Upper lobe of left lung (tissue), 4 donors: Measurements from ENCODE around the gene DOCK6.

Source experiments
- POLR2AphosphoS5 ChIP-seq, 2 donors: sonication (generic); formaldehyde crosslinking; IDR thresholded peaks; one replicate each; pipeline ENCODE4 v1.5.1; 2017; ENCODE audit warnings: antibody characterized with exemption in 2 of 2
- TF ChIP-seq, protein P1 (sequence below), 6 experiments: fragments of 450-650 bp in 4 of 6; fragments of 200-600 bp in 2 of 6; sonication (generic) in 2 of 6; IDR thresholded peaks; one replicate each; pipeline ENCODE4 v1.5.1; 2016 to 2019; ENCODE audit warnings: antibody characterized with exemption in 6 of 6

DNA sequence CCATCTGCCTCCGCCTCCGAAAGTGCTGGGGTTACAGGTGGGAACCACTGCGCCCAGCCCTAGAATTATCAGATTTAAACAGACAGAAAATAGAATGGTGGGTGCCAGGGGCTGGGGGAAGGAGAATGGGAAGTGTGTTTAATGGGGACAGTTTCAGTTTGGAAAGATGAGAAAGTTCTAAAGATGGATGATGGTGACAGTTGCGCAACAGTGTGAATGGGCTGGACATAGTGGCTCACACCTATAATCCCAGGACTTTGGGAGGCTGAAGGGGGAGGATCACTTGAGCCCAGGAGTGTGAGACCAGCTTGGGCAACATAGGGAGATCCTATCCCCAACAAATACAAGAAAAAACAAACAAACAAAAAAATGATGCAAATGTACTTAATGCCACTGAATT lies 80.8 kb downstream of the DOCK6 start:
- TF ChIP-seq, protein P1, sequence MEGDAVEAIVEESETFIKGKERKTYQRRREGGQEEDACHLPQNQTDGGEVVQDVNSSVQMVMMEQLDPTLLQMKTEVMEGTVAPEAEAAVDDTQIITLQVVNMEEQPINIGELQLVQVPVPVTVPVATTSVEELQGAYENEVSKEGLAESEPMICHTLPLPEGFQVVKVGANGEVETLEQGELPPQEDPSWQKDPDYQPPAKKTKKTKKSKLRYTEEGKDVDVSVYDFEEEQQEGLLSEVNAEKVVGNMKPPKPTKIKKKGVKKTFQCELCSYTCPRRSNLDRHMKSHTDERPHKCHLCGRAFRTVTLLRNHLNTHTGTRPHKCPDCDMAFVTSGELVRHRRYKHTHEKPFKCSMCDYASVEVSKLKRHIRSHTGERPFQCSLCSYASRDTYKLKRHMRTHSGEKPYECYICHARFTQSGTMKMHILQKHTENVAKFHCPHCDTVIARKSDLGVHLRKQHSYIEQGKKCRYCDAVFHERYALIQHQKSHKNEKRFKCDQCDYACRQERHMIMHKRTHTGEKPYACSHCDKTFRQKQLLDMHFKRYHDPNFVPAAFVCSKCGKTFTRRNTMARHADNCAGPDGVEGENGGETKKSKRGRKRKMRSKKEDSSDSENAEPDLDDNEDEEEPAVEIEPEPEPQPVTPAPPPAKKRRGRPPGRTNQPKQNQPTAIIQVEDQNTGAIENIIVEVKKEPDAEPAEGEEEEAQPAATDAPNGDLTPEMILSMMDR (IDR thresholded peaks at IDR 0.05) = no peak
- TF ChIP-seq POLR2AphosphoS5 (IDR thresholded peaks at IDR 0.05) = no peak
